ENCODE results near the gene ZNF41.
"Not testable (repeated sequence)": the region's sequence is repeated elsewhere in the genome, so short reads cannot be mapped to it uniquely, and the experiment has no call there.

ZNF41 gene

GRCh38 chrX:47482512-47483305 lies at the start of gene ZNF41:
TSS of gene ZNF41 (minus strand) at chrX:47483222. CDS start at chrX:47467481, 15,741 bp downstream.
- DNase-seq: peak; percentile 86

DNA sequence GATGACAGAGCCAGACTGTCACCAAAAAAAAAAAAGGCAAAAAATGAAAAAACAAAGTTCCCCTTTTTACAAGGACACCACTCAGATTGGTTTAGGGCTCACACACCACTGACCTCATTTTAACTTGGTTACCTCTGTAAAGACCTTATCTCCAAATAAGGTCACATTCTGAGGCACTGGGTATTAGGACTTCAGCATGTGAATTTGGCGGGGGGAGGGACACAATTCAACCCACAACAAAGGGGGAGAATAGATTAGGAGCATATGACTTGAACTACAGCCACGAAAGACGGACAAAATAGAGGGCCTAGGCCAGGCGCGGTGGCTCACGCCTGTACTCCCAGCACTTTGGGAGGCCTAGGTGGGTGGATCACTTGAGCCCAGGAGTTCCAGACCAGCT lies 47.0 kb upstream of the ZNF41 start:
- peak; percentile 42 for DNase-seq

DNA sequence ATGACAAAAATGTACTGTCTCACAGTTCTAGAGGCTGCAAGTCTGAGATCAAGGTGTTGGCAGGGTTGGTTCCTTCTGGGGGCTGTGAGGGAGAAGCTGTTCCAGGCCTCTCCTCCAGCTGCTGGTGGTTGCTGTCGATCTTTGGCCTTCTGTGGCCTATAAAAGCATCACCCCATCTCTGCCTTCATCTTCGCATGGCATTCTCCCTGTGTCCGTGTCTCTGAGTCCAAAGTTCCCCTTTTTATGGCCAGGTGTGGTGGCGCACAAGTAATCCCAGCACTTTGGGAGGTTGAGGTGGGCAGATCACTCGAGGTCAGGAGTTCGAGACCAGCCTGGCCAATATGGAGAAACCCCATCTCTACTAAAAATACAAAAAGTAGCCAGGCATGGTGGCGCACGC lies 46.5 kb upstream of the ZNF41 start:
- no peak for DNase-seq

- no peak for DNase-seq
Measured at GRCh38 chrX:47523713-47524166, 40.7 kb upstream of the ZNF41 start.

GRCh38 chrX:47523297-47523696 lies 40.3 kb upstream of the ZNF41 start:
- peak; percentile 74 for DNase-seq

DNA sequence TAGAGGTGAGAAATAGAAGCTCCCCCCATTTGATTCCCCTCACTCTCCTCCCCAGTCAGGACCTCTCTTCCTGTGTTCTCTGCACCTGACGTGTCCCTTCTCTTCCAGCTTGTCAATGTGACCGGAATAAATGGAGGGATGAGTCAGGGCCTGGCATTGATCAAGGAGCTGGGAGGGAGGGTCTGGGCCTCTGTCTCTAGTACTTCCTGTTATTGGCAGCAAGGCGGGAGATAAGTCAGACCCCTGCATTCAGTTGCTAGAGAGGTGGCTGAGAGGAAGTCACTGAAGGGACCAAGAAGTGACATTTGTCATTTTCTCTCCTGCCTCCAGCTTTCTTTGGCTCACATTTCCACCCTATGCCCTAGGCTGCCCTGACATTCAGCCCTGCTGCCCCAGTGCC lies 35.1 kb upstream of the ZNF41 start:
- DNase-seq: no peak

DNA sequence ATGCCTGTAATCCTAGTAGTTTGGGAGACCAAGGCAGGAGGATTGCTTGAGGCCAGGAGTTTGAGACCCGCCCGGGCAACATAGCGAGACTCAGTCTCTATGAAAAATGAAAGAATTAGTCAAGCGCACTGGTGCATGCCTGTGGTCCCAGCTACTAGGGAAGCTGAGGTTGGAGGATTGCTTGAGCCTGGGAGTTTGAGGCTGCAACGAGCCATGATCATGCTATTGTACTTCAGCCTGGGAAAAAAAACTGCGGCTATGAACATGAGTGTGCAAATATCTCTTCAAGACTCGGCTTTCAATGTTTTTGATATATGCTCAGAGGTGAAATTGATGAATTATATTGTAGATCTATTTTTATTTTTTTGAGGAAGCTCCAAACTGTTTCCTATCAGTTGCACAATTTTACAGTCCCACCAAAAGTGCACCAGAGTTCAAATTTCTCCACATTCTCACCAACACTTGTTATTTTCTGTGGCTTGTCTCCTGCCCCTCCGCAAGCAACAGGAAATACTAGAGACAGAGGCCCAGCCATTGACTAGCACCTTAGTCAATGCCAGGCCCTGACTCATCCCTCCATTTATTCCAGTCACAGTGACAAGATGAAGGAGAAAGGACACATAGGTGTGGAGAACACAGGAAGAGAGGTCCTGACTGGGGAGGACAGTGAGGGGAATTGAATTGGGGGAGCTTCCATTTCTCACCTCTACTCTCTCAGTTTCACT lies 33.1 kb upstream of the ZNF41 start:
- DNase-seq: no peak

- no peak for DNase-seq
Measured at GRCh38 chrX:47514533-47515235, 31.7 kb upstream of the ZNF41 start.

- not testable (repeated sequence) for DNase-seq
Measured at GRCh38 chrX:47513034-47513965, 30.3 kb upstream of the ZNF41 start.

DNA sequence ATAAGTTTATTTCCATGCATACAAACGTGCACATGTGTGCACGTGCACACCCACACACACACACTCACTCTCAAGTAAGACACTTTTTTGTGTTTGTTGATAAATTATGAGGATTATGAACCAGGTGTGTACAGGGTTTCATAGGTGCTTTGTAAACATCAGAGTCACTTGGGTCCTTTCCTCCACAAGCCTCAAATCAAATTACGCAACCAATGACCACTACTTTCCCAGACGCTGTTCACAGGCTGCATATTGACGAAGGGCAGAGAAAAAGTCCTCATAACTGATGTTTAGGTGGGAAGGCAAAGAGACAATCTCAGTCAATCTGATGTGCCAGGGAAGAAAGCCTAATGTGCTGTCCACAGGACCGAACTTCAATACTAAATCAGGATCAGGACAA lies 29.4 kb upstream of the ZNF41 start:
- not testable (repeated sequence) for DNase-seq

DNA sequence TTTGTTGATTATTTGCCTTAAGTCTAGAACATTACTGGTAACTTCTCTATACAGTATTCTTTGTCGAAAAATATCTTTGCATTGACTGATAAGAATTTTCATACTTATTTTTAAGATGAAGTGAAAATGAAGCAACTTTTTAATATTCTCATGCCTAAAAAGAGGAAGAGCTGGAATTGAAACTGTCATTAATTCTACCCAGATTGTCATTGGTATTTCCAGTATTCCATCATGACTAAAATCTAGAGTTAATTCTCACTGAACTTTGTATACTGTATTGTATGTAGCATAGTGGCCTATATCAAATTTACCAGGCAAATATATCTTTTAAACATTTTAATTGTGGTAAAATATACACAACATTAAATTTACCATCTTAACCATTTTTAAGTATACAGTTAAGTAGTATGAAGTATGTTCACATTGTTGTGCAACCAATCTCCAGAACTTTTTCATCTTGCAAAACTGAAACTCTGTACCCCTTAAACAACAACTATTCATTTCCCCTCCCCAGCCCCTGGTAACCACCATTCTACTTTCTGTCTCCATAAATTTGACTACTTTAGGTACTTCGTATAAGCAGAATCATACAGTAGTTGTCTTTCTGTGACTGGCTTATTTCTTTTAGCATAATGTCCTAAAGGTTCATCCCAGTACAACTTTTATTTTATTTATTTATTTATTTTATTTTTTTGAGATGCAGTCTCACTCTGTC lies 24.3 kb upstream of the ZNF41 start:
- DNase-seq: no peak

- no peak for DNase-seq
Measured at GRCh38 chrX:47503151-47503550, 20.1 kb upstream of the ZNF41 start.

DNA sequence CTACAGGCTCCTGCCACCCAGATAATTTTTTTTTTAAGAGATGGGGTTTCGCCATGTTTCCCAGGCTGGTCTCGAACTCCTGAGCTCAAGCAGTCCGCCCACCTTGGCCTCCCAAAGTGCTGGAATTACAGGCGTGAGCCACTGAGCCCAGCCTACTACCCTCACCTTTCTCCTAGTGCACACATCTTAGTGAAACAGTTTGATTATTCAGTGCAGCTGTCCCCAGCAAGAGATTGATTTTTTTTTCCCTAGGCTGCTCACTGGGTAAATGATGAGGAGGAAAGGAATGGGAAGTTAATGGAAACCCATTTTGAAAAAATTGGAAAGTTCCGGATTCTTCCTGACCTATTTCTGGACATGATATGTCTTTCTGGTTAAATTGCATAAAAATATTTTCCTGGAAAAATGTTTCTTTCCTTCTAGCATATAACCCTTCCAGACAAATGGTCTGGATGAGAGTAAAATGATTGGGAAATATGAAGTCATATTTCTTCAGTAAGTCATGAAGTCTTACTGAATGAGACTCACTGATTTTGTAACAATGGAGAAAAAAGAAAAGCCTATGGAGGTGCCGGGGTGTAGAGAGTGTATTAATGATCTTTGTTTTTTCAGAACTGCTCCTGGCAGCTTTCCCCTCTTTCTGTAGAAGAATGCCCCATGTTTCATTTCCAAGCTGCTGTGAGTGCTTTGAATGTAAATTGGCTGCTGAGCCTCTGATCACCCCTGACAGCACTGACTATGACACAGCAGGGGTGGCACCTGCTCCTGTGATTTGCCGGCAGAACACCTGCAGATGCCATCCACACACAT lies 19.5 kb upstream of the ZNF41 start:
- no peak for DNase-seq

DNA sequence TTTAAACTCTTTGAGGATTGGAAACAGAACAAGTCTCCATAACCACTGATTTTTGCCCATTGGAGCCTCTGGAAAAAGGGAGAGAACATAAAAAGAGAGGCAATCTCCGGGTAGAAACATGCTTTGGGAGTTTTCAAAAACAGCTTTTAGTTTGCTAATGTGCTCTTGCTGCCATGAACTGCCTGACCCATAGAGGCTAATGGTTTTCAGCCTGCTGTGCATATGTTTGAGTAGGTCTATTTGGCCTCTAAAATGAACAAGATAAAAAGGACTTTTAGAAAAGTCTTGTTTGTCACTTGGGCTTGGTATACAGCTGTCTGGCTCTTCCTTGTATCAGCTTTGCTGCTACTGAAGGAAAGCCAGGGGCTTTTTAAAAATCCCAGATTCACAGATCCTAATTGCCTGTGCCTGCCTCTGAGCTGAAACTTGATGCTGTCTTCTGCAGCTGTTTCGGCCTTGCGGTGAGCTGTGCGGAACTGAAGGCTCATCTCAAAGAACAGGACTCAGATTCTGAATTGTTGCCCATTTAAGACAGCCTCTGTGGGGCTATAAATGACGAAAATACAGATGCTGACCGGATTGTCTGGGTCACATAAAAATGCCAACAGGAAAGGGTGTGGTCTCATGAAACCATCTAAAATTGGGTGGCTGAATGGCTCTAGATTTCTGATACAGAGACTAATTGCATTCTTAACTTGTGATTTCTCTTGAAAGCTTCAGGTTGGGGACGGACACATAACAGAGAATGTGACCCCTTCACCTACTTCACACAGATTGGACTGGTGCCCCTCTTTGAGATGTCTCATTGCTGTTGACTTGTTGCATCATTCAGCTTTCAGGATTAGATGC lies 18.4 kb upstream of the ZNF41 start:
- no peak for DNase-seq

GRCh38 chrX:47500554-47500953 lies 17.5 kb upstream of the ZNF41 start:
- DNase-seq: no peak

DNA sequence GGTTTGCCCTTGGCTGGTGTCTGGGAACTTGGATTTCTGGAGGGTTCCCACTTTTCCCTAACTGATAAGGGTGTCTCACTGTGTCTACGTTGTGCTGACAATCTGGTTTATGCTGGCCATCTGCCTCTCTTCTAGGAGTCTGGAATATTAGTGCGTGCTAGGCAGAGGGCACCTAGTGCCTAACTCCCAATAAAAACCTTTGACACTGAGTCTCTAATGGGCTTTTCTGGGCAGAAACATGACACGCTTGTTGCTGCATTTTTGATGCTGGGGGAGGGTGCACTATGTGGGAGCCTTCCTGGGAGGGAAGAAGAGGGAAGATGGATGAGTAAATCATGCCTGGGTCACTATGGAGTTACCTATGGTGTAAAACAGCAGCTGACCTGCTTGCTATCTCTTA lies 16.3 kb upstream of the ZNF41 start:
- DNase-seq: no peak

GRCh38 chrX:47498411-47498810 lies 15.4 kb upstream of the ZNF41 start:
- DNase-seq: no peak

DNA sequence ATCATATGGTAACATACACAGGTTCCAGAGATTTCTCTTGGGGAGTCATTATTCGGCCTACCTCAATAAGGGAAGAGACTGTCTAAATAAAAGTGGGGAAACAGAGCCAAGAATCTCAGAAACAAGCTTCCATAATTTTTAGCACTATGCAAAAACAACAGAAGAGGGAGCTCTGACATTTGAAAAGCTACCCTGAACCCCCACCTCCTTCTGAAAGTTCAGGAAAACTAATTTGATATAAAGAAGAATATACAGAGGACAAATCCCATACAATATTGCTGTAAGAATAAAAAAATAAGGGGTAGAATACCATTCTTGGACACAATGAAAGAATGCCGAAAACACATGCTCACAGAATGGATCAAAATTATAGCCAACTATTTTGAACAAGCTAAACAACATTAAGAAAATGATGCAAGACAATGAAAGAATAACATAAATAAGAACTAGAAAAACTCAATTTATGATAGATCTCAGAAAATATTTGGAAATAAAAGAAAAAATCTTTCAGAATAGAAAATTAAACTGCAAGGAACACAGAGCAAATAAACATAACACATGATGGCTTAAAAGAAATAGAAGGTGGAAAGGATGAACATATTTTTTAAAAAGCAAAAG lies 14.4 kb upstream of the ZNF41 start:
- DNase-seq: peak; percentile 28

- not testable (repeated sequence) for DNase-seq
Measured at GRCh38 chrX:47492133-47492532, 9.1 kb upstream of the ZNF41 start.

Measured in hematopoietic multipotent progenitor cell treated with erythropoietin and hydrocortisone succinate and interleukin-3 and kit ligand, for 6 days (in vitro differentiated cells).